Sigmoid colon (tissue), 4 donors: ENCODE measurements around the gene GDF10.

Experiments used
- CTCF ChIP-seq, 4 experiments: fragments of 450-650 bp in 3 of 4; fragments of 200-600 bp in 1 of 4; IDR thresholded peaks; one replicate each; pipeline ENCODE4 v1.5.1; 2016 to 2019; ENCODE audit warnings: antibody characterized with exemption in 4 of 4, mild to moderate bottlenecking in 3 of 4, moderate library complexity in 2 of 4
- POLR2A ChIP-seq, 2 donors: fragments of 450-650 bp; IDR thresholded peaks; one replicate each; pipeline ENCODE4 v1.6.1; 2016; ENCODE audit warnings: antibody characterized with exemption in 2 of 2, mild to moderate bottlenecking in 2 of 2, moderate library complexity in 2 of 2
- POLR2AphosphoS5 ChIP-seq, 4 donors: sonication (generic); formaldehyde crosslinking; IDR thresholded peaks; one replicate each; pipeline ENCODE4 v1.6.1; 2017; ENCODE audit warnings: antibody characterized with exemption in 4 of 4

GRCh38 chr10:47266602-47267001 lies 33.4 kb upstream of the GDF10 start:
- TF ChIP-seq CTCF (IDR thresholded peaks at IDR 0.05) (no peak), POLR2A (IDR thresholded peaks at IDR 0.05) (no peak), POLR2AphosphoS5 (IDR thresholded peaks at IDR 0.05) (no peak)
